GM19452 (cell line): ENCODE data around the gene LDLRAP1.

Experiments
- ATAC-seq: cut with Tn5 transposase; IDR thresholded peaks from one replicate; pipeline ENCODE4 v1.9.1; 2021; ENCODE audit not compliant: unreplicated experiment

Gene LDLRAP1

DNA sequence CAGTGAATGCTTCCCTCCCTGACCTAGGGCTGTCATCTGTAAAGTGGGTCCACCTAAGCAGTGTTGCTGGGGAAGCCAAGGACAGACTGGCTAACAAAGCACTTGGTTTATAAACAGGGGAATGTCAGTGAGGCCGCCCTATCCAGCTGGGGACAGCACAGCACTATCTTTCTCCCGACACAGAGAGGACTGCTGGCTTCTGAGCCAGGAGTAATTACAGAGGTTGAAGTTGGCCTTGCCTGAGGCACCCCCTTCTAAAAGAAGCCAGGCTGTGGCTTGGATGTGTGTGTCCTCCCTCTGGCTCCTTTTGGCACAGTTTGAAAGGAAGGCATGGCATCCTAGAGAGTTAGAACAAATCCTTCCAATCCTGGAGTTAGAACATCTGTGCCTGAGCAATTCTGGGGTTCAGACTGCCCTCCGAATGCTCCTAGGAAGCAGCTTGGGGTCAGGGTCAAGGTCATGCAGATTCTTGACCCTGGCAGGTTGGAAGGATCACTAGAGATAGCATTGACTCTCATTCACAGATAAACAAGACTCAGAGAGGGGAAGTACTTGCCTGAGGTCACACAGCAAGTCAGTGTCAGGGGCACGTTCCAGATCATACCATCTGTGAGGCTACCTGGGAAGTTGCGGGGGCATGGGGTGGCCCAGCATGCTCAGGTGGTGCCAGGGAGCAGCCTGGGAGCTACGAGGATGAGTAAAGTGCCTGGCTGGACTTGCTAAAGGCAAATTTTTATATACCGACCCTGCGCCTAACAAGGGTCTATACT, 1.3 kb upstream of the LDLRAP1 start:
- ATAC-seq: no peak

DNA sequence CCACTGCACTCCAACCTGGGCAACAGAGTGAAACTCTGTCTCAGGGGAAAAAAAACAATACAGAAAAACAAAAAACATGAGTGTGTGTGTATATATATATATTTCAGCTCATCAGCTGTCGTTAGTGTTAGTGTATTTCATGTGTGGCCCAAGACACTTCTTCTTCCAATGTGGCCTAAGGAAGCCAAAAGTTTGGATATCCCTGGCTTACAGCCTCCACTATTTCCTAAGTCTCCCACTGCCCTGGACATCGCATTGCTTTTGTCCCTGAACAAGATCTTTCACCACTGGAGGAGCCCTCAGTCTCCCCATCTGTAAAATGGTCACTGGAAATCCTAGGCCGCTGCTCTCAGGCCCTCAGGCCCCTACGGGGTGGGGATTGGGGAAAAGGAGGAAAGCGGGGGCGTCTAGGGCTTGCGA, 391 bp upstream of the LDLRAP1 start:
- no peak for ATAC-seq

DNA sequence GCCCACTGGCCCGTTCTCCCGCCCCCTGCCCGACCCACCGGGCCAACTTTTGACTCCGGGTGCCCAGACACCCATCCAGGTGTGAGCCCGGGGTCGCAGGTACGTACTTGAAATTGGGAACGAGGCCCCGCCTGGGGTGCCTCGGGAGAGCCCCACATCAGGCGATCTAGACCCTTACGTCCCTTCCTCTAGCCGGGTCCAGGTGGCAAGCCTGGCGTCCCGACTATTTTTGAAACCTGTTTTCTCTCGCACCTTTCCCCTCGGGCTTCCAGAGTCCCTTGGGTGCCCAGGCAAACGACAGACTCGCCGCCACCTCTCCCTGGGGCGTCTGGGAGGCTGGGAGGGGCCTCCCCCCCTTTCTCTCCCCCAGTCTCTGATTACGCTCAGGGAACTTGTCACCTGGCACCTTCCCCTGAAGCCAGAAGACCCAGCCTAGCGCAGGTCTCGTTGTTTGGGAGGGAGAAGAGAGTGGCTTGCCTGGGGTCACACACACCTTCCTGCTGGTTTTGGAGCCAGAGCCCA, 898 bp downstream of the LDLRAP1 start:
- ATAC-seq: no peak

DNA sequence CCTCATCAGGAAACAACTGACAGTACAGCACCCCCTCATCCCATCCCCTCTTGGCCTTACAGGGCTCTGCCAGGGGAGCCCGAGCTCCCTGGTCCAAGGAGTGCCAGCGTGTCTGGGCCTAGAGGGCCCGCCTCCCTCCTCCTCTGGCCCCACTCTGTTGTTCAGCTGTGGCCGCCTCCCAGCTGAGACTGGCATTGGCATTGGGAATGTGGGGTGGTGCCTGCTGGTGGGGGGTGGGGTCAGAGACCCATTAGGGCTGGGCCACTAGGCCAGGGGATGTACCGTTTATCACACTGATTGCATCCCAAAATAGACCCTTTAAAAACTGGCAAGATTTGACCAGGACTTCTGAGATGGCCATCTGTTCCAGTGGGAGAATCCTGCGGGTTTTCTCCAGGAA, 1.4 kb downstream of the LDLRAP1 start:
- no peak for ATAC-seq

DNA sequence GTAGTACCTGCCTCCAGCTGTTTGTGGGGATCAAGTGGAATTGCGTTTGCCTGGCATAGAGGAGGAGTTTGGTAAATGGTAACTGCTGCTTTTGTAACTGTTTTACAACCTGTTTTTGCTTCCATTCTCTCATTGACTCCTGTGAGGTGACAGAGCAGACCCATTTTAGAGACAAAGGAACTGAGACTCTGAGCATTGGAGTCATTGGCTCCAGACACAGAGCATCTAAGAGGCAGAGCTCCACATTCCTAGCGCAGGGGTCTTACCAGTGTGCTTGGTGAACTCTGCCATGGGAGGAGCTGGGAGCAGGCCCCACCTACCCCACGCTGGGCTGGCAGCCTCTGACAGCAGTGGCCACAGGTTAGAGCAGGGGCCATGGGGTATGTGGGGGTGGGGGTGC, 2.4 kb downstream of the LDLRAP1 start:
- ATAC-seq: no peak

DNA sequence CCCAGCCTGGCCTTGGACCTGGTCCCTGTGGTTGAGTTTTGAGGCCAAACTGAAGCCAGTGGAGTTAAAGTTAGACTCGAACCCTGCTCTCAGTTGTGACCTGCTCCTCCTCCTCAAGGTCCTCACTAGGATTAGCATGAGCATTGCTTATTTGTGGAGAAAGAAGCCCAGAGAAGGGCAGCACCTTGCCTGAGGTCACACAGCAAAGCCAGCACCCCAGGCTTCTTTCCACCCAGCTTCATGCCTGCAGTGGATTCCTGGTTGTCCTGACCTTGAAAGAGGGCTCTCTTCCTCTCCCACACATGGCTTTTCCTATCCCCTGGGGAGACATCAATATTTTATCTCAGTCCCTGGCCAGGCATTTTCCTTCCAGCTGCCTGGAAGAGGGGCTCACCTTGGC, 2.8 kb downstream of the LDLRAP1 start:
- no peak for ATAC-seq

DNA sequence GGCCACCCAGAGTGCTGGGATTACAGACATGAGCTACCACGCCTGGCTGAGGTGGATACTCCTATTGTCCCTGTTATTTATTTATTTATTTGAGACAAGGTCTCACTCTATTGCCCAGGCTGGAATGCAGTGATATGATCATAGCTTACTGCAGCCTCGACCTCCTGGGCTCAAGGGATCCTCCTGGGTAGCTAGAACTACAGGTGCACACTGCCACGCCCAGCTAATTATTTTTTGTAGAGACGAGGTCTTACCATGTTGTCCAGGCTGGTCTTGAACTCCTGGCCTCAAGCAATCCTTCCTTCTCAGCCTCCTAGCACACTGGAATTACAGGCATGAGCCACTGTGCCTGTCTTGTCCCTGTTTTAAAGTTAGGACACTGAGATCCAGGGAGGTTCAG, 5.2 kb downstream of the LDLRAP1 start:
- ATAC-seq: no peak

DNA sequence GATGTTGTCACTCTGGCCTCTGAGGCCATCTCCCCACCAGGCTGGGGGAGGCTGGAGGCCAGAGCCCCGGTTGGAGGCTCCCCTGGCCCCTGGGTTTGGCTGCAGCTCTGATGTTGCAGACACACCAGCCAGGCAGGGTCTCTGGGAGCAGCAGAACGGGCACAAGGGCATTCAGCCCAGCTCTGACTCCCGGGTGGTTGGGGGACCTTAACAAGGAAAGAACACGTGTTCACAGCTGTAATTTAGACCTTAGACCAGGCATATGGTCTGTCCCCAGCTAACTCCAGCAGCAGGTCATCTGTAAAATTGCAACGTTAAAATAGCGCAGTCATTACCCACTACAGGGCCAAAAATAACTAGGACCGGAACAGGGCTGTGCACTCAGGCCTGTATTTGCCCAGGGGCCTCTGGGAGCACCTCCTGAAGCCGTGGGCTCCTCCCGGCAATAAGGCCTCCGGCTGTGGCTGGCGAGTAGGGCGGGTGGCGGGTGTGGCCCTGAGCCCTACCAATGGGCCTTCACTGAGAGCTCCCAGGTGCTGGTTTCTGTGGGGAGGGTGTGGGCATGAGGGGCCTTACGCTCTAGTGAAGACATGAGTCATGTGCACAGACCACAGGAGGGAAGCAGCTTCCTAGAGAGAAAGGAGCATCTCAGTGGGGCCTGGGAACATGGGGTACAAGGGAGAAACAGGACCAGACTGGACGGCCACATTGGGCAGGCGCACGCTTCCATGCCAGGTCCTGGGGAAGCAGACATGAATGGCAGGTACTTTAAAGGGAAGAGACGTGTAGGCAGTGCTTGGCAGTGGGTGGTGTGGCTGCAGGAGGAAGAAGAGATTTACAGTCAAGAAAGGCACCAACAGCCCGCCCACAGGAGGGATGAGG, 6.1 kb downstream of the LDLRAP1 start:
- peak; percentile 76 for ATAC-seq

DNA sequence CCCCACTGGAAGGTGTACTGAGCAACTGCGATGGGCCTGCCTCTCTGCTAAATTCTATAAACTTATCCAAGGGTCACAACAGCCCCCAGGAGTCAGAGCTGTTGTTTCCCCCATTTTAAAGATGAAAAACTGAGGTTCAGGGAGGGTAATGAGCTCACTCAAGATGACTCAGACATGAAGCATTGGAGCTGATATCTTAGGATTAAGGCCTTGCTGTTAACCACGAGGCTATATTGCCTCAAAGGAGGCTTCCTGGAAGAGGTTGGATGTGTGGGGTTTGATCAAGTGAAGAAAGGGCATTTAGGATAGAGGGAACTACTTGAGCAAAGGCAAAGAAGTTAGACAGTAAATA, 6.7 kb downstream of the LDLRAP1 start:
- no peak for ATAC-seq

DNA sequence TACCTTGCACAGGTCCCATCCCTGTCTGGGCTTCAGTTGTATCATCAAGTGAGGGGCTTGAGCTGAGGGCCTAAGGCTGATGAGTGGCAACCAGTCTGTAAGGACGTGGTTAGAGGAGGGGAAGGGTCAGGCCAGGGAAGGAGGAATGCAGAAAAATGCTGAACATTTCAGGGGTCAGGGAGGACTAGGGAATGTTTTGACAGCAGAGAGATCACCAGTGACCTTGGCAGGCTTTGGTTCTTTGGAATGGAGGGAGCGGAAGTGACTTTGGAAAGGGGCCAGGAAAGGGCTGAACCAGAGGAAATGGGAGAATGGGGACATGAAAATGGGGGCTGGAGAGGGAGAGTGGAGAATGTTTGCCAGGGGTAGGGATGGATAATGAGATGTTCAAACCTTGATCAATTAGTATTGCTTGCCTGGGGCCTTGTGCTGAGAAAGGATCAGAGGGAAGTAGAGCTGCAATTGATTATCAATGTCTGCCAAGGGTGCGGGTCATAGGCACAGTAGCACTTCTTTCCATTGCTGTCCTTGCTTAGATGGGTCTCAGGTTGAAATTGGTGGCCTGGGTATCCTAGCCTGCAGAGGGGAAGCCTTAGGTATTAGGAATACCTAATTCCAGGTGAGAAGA, 7.4 kb downstream of the LDLRAP1 start:
- no peak for ATAC-seq

DNA sequence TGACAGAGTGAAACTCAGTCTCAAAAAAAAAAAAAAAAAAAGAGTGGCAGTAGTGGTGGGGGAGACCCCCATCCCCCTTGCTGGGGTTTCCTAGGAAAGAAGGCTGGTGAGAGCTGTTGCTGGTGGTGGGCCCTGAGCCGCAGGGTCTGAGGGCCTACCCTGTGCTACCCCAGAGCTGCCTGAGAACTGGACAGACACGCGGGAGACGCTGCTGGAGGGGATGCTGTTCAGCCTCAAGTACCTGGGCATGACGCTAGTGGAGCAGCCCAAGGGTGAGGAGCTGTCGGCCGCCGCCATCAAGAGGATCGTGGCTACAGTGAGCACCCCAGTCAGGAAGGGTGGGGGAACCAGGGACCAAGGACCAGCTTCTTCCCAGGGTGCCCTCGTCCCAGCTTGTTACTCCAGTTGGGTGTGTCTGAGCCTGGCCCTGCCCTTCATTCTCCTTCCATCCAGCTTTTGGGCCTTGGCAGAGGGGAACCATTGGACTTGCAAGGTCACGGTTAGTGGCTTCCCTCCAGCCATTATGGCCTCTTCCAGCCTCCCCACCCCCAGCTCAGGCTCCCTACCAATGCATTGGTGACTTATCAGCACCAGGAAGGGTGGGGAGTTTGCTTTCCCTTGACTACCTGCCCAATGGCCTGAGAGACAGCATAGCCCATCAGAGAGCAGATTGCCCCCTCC, 10.5 kb downstream of the LDLRAP1 start:
- ATAC-seq: no peak

DNA sequence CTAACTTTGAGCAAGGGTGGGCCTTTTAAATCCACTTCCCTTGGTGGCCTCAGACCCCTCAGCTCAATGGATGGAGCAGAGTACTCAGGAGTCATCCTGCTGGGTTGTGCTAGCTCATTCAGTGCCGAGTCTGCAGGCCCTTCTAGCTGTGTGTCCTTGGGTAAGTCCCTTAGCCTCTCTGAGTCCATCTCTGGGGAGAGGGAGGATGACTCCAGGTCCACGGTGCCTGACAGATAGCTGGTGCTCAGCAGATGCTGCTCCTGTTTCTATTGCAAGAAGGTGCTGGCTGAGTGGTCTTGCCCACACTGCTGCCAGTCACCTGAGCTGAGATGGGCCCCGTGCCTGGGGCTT, 11.0 kb downstream of the LDLRAP1 start:
- no peak for ATAC-seq

DNA sequence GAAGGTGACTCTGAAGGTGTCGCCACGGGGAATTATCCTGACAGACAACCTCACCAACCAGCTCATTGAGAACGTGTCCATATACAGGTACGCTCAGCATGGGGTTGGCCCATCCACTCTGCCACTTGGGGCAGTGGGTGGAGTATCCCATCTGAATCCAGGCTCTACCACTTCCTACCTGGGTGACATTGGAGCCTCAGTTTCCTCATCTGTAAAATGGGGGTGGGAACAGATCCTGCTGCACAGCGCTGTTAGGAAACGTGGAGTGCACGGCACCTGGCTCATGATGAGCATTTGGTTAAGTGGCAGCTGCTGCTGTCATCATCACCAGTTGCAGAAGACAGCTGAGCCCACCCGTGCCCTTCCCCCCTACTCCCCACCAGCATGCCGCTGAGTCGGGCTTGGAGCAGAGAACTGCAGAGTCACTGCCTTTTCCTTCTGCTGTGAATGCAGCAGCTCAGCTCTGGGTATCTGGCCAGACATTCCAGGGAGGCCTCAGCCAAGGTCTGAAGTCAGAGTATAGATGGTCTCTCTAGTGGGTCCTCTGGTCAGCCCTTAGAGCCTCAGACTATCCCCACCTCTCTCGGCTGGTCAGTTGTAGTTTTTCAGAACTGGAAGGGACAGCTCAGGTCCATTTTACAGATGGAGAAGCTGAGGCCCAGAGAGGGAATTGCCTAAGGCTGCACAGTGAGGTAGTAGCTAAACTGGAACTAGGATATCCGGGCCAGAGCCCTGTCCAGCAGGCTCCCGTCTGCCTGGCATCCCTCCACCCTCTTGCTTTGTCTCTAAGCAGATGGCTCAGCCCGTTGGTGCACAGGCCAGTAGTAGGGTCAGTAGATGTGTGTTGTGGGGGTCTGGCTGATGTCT, 11.7 kb downstream of the LDLRAP1 start:
- no peak for ATAC-seq

DNA sequence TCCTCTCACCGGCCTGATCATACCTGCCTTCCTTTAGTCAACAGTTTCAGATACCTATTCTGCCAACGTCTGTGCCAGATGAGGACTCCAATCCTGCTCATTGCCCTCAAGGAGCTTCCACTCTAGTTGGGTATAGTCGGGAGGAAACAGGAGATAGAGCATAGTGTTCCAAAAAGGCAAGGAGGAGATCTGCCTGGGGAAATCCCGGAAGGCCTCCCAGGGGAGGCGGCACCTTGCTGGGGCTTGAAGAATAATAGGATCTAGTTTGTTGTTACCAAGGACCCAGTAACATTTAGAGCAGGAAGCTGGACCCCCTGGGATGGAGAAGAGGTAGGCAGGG, 12.3 kb downstream of the LDLRAP1 start:
- no peak for ATAC-seq

DNA sequence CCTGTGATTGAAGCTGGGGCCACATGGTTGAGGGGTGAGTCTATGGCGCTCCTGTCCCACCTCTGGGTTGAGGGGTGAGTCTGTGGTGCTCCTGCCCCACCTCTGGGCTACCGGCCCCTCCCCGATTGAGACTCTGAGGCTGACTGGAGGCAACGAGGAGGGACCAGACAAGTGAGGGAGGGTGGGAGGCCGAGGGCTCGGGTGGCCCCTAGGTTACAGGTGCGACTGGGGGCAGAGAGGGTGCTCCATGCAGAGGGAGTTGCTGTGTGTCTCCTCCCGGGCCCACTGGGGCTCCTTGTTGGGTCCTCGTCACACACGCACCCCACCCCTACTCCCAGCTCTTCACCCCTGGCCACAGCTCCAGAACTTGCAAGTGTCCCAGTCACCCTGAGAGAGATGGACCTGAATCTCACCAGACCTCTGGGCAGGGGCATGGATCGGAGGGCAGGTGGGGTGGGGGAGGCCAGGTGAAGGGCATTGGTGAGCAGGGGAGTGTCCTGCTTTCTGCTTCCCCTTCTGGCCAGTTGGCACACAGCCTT, 12.8 kb downstream of the LDLRAP1 start:
- ATAC-seq: no peak

DNA sequence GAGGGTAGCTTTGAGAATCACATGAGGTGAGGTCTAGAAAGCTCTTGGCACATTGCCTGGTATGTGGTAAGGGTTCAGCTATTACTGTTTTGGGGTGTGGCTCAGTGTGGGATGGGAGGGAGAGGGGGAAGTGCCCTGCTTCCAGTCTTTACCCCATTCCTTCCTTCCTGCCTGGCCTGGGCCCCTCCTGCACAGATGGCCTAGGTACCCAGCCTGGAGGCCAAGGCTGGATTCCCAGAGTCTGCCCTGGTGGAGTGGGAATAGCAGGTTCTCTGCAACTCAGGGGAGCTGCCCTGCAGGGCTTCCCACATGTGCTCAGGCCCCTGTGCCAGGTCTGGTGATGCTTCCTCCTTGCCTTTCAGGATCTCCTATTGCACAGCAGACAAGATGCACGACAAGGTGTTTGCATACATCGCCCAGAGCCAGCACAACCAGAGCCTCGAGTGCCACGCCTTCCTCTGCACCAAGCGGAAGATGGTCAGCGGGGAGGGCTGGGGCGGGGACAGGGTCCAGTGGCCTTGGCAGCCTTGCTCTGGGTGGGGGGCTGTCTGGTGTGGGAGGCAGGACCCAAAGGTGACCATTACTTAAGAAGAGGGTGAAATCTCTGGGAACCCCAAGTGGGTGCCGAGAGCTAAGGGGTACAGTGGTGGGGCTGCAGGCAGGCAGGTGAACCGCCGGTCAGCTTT, 13.5 kb downstream of the LDLRAP1 start:
- ATAC-seq: no peak

DNA sequence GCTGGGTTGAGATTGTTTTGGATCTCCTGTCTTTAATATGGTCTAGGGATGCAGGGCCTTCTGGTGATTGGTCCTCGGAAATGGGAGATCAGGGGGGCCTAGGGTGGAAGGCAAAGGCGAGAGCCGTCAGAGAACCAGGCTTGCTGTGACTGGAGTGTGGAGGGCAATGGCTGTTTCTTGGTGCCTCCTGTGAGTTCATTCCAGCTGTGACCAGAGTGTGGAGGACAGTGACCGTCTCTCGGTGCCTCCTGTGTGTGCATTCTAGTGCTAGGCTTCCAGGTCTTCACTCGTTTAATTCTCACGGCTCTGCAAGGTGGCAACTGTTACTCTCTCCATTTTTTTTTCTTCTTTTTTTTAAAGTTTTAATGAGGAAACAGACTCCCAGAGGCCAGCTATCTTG, 14.1 kb downstream of the LDLRAP1 start:
- no peak for ATAC-seq

DNA sequence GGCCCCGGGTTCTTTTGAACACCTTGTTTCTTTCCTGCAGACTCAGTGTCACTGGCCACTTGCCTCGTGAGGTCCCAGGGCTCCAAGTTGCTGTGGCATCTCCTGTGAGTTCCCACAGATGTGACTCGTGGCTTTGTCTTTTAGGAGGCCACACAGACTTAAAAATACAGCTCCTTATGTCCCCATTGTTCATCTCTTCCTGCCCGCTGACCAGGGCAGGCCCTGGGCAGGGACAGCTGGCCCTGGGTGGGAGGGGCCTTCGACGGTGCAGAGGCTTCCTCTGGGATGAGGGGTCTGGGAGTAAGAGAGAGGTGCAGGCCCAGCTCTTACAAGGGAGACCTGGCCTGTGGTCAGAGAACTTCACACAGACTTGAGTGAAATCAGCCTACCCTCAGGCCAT, 15.6 kb downstream of the LDLRAP1 start:
- no peak for ATAC-seq

DNA sequence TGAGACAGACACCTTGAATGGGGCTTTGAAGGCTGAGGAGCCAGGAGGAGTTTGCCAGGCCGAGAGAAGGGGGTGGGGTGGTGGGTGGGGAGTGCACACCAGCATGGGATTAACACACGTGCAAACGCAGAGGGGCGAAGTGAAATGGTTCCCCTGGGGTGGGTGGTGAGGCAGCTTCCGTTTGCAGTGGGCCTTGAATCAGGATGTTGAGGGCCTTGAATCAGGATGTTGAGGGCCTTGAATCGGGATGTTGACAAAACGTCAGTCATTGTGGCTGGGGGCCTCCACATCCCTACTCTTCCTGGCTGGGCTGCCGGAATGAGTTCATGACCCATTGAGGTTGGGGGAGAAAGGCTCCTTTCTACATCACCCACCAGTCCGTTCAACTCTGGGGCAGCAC, 16.6 kb downstream of the LDLRAP1 start:
- ATAC-seq: no peak

DNA sequence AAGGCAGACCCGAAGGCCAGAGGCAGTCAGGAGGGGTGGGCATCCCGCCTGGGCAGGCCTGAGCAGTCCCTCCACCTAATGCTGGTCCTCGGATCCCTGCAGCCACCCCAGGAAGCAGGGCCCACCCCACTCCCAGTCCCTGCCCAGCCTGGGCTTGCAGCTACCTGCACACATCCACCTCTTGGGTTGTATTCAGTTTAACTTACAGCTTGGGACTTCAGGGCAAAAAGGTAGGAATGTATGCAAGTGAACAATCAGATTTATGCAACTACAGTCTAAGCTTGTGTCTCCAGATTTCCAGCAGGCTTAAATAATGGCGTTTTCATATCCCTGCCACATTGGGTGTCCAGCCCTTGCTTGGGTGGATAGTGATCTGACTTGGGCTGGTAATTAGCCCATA, 17.4 kb downstream of the LDLRAP1 start:
- ATAC-seq: no peak
